ENCODE data around the gene MUC5B.

MUC5B gene

DNA sequence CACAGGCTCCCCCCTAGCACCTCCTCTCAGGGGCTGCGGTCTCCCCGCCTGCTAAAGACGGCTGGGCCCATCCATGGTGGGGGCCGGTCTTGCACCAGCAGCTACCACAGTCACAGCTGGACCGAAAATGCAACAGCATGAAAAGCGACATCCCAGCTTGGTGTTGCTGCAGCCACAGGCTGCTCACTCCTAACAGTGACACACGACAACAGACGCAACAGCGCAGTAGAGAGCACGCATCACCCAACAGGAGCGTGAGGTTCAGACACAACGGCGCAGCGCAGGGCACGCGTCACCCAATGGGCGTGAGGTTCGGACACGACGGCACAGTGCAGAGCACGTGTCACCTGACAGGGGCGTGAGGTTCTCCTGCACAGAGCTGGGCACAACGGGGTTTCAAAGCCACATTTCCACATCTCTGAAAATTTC lies 62.5 kb downstream of the MUC5B start:
- no peak for DNase-seq (ENCODE audit: low spot score)

DNA sequence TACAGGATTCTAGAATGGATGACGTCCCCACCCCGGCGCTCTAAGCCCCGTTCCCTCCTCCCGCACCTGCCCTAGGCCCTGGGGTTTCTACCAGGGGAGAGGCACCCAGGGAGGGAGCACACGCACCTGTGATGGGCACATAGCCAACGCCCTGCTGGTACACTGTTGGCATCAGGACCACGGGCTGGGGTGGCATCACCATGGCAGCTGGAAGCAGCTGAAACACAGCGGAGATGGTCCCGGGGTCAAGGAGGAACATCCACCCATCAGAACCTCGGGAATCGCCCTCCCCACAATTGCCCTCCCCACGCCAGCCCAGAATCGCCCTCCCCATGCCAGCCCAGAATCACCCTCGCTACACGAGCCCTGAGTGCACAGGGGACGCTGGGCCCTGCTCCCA lies 63.0 kb downstream of the MUC5B start:
- no peak for DNase-seq (ENCODE audit: low spot score)

DNA sequence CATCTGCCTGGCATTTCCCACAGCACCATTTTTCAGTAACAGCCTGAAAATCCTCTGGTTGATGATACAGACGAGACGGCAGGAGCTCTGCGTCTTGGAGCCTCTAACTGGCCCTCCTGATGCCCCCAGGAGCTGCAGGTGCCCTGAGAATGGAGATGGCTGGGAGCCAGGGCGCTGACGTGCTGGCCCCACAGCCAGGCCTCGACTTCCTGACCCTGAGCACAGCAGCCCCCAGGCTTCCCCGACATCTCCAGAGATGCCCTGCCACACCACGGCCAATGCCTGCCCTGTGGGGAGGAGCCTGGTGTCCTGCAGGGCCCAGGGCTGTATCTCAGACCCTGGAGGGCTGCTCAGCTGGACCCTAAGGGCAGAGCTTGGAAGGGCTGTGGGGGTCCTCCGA lies 65.1 kb downstream of the MUC5B start:
- no peak for DNase-seq (ENCODE audit: low spot score)

DNA sequence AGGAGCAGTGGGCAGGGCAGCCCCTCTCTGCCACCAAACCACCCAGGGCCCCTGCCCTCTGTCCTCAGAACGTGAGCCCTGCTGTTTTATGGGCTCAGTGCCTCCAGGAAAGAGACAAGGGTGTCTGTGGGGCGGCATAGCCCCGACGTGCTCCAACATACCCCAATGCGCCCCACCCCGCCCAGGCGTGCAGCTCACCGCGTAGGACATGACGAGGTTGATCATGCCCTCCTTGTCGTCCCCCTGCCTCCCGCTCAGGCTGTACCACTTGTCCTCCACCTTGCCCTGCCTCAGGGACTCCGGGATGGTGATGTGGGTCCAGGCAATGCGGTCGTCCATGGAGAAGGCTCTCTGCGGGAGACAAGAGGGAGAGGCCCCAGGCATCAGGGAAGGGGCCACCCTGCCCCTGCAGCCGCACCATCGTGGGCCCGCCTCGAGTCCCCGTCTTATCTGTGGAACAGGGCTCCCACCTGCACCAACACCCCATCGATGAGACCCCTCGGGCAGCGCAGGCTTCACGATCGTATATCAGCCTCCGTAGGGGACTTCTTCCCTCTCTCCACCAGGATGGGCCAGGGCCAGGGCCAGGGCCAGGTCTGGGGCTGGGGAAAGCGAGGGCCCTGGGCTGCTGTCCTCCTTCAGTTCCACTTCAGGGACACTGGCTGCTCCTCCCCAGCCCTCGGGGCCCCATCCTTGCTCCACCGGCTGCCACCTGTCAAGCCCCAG lies 65.7 kb downstream of the MUC5B start:
- DNase-seq (ENCODE audit: low spot score), result no peak

DNA sequence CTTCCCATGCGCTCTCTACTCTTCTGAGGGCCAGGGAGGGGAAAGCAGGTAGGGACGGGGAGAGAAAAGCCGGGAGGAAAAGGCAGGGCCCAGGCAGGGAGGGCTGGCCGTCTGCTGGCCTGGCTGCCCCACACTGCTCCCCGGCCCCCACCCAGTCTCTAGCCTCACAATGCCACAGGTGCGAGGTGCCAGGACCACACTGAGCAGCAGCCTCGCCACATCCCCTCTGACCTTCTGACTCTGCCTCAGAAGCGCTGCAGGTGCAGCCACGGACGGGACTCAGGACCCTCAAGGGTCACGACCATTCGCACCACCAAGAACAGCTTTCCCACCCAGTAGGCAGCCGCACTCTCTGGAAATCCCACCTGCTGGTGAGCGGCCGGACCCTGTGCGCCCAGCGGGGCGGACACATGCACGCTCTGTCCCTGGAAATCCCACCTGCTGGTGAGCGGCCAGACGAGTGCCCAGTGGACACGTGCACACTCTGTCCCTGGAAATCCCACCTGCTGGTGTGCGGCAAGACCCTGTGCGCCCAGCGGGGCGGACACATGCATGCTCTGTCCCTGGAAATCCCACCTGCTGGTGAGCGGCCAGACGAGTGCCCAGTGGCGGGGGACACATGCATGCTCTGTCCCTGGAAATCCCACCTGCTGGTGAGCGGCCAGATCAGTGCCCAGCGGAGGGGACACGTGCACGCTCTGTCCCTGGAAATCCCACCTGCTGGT lies 66.5 kb downstream of the MUC5B start:
- no peak for DNase-seq (ENCODE audit: low spot score)

DNA sequence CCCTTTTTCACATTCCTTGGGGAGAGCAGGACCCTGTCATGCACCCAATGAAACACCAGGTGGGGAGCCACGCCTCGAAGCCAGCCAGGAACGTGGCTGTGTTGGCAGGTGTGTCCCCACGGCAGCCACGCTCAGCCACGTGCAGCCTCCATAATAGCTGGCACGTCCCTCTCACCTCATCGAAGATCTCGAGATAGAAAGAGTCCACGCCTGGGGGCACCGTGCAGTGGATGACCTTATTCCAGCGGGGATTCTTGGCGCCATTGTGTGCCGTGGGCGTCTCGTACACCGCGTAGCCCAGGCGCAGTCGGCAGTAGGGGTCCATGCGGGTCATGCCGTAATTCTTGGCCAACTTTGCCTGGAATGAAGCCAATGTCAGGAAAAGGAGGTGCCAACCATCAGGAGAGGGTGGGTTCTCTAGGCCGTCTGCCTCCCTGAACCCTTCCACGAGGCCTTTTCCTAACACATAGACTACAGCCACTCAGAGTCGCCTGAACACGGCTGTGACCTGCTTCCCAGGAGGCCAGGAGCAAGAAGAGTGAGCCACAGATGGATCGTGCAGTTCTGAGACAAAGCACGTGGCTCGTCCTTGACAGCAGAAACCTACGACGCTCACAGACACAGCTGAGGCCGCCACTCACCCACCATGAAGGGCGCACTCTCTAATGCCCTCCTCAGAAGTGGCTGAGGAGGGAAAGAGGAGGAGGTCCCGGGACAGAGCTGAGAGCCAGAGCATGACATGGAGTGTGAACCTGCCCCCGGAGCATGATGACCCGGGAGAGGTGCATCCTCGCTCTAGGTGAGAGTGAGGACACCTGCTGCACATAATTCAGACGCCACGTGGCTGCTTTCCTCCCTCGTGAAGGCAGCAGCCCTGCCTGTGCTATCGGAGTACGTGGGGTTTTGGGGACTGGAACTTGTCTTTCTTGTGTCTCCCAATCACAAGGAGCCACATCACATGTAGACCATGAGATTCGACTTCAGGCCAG lies 67.5 kb downstream of the MUC5B start:
- DNase-seq (ENCODE audit: low spot score), result no peak

DNA sequence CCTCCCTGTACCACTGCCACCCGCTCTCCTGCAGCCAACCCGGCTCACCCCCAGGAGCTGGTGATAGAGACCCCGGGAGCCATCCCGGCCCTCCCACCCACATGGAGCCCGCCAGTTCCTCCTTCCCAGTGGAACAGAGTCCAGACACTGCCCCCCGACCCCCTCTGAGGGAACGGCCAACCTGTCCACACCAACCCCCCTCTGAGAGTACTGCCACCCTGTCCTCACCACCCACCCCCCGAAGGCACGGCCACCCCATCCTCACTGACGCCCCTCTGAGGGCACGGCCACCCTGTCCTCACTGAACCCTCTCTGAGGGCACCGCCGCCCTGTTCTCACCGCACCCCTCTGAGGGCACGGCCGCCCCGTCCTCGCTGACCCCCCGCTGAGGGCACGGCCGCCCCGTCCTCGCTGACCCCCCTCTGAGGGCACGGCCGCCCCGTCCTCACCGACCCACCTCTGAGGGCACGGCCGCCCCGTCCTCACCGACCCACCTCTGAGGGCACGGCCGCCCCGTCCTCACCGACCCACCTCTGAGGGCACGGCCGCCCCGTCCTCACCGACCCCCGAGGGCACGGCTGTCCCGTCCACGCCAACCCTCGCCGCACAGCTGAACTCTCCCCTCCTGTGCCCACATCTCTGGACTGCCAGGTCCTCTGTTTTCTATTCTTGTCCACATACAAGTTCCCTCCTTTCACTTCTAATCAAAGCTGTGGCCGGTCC lies 68.6 kb downstream of the MUC5B start:
- DNase-seq (ENCODE audit: low spot score), result no peak

DNA sequence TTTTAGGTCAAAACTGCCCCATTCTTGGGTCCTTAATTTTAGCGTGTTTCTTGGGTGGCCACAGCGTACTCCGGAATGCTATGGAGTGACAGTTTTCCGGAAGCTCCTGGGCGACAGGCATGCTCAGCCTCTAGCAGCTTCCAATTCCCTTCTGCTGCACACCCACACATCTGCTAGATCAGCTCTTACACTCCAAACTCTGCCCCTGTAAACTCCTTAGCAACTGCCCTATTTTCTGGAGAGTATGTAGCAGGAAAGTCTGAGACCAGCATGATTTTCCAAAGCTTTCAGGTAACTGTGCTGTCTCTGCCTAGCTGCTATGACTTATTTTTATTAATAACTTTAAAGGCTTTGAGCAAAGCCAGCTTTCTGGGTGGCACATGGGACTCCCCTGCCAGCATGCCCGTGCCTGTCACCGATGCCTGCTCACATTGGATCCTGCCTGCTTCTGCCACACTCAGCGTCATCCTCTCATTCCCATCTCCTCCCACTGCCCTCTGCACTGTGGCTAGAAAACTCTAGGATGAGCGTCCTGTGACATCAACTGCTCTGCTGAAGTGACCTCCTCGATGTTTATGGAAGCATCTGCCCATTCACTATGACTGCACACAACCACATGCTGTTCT lies 69.3 kb downstream of the MUC5B start:
- DNase-seq (ENCODE audit: low spot score), result no peak

DNA sequence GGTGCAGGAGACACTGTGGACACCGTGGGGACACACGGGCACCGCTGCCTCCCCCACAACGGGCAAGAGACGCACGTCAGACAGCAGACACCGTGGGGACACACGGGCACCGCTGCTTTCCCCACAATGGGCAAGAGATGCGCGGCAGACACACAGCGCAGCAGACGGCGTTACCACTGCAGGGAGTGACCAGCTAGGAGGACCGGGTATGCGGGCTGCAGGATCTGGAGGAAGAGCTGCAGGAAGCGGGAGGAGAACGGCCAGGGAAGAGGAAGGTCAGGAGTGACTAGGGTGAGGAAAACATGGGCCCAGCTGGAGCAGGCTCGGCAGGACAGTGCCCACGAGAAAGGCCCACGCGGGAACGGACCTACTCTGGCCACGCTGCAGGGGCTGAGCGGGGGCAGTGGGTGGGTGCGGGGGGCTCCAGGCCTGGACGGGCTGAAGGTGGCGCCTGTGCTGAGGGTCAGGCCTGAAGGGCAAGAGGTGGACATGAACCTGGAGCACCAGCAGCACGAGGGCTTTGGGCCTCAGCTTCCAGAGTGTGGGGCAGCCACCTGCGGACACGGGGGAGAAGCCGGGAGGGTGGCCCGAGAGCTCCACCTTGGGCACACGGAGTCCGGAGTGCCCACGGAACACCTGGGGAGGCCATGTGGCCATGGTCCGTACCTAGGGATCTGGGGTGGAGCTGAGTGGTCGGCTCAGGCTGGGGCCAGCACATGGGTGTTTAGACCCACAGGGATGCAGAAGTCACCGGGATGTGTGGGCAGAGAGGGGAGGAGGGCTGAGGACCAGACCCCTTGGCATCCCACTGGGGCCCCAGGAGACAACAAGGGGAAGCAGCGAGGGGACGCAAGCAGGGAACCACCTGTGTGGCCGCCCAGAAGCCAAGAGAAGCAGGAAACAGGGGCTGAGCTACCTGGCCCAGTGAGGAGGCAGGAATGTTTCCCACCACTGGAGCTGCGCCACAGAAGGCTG lies 70.1 kb downstream of the MUC5B start:
- DNase-seq (ENCODE audit: low spot score), result no peak

DNA sequence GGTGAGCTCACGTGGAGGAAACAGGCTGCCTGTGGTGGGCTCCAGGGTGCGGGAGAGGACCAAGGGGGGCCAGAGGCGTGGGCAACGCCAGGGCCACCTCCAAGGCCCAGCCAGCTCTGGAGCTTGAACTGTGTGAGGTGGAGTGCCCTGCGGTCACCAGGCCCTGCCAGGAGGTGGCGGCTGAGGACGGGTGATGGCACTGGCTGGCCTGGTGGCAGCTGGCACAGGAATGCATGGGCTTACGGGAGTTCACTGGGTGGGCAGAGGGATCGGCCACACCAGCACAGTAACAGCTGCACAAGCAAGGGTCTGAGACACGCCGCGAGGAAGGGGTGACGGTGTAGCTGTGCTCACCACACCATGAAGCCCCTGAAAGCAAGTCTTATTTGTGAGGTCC lies 70.8 kb downstream of the MUC5B start:
- DNase-seq (ENCODE audit: low spot score), result peak; percentile 43

DNA sequence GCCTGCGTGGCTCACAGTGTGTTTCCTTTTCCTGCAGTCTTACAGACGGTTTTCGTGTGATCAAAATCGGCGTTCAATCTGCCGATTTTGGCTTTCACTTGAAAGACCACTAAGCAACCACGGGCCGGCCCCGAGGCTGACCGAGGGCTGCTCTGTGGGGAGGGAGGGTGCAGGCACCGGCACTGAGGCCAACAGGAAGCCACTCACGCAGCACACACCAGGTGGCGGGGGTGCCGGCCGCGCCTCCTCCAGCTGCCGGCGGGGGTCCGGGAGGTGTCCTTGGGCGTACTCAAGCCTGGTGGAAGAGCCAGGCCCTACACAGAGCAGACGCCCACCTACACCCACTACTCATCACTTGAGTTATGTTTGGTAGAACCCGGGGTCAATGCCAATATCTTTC lies 72.2 kb downstream of the MUC5B start:
- no peak for DNase-seq (ENCODE audit: low spot score)

DNA sequence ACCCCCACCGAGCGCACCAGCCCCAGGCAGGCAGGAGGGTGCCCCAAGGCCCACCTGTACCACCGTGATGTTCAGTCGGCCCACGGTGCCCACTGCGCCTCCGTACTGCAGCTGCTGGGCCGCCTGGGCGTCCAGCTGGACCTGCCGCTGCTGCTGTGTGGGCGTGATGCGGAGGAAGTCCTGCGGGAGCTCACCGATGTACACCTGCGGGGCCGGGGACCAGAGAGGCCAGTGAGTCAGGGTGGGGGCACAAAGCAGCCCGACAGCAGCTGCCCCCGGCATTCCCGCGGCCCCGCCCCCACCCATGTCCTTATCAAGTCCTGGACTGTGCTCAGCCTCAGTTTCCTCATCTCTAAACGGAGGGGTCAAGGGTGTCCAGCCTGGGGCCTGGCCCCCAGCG lies 72.7 kb downstream of the MUC5B start:
- DNase-seq (ENCODE audit: low spot score), result no peak

DNA sequence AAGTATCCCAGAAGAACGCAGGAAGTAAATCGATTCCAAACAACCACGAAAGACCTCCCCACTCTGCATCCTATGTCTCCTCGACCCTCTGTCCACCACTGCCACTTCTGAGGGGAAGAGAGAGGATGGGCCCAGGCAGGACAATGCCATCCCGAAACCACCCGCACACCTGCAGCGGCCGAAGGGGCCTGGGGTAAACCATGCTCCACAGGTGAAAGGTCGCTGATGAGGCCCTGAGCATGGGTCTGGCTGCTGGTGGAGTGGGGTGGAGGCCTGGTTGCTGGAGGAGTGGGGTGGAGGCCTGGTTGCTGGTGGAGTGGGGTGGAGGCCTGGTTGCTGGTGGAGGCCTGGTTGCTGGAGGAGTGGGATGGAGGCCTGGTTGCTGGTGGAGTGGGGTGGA lies 73.4 kb downstream of the MUC5B start:
- DNase-seq (ENCODE audit: low spot score), result no peak

DNA sequence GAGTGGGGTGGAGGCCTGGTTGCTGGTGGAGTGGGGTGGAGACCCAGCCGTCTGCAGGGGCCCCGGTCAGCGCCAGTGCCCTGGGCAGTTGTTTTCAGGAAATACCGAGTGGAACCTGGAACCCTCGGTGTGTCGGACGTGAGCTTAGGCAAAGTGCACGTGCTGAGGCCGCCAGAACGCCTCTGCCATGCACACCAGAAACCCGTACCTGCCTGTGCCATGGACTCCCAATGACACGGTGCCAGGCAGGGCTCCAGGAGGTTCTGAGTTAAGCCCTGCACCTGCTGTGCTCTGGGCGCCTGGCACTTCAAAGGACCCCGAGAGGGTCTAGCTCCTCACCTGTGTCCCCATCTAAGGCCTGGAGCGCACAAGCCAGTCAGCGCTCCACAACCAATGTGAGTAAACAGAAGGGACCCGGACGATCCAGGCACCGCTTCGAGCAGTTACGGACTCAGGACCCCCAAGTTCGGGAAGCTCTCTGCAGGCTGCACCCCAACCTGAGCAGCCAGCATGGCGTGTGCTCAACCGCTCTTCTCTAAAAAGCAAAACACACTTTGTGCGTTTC lies 74.2 kb downstream of the MUC5B start:
- DNase-seq (ENCODE audit: low spot score), result no peak

DNA sequence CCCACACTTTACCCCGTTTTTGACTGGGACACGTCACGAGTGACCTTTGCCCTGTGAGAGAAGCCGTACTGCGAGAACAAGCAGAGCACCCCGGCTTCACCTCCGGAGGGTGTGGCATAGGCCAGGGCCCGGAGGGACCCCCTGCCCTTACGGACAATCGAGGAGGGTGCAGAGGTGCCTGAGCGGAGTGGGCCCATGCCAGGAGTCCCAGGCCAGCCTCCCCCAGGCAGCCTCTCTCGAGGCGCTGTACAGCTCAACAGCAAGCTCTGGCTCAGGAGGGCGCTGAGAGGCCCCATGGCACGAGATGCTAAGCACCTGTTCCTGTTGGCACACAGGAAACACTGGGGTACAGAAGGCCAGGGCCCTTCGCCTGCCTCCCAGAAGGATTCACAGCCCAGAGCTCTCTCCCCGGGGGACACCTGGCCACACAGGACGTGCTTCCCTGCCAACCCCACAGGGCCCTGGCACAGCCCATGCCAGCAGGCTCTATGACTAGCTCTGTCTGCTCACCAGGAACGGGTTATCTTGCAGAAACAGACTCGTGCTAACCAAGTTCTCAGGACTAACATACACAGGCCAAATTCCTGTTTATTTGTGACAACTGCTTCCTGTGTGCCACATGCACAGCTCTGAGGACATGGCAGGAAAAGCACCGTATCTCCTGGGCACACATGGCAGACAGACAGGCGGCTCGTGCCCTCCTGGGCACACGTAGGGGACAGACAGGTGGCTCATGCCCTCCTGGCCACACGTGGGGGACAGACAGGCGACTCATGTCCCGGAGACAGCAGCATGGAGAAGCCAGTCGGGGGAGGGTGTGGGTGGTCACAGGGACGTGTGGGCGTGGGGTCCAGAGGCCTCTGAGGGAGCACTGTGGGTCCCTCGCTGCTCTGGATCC lies 75.0 kb downstream of the MUC5B start:
- DNase-seq (ENCODE audit: low spot score), result no peak

DNA sequence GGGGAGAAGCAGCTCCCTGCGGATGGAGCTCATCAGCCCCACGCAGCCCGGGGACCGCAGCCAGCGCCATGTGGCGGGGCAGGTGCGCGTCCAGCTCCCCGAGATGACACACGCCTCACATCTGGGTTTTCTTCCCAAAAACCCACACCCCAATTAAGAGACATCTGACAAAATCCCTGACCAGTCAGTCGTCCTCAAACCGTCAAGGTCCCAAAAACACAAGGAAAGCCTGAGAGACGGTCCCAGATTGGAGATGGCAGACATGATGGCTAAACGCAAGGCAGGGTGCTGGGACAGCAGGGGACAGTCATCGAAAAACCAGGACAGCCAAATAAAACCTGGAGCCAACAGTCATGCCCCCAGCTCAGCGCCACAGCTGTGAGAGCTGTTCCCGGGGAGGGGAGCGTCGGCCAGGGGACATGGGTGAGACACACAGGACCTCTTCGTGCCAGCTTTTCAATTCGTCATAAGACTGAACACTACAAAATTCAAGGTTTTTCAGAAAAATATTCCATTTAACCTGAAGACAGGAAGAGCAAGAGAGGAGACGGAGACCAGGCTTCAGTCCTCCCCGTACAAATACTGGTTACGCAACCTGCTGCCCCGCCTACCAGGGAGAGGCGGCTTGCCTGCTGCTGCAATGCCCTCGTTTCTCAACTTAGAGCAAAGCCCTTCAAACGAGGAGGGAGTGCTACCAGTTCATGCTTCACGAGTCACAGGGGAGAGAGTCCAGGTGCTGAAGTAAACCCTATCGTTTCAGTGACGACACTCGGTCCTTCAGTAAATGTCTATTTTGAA lies 76.0 kb downstream of the MUC5B start:
- peak; percentile 85 for DNase-seq (ENCODE audit: low spot score)

DNA sequence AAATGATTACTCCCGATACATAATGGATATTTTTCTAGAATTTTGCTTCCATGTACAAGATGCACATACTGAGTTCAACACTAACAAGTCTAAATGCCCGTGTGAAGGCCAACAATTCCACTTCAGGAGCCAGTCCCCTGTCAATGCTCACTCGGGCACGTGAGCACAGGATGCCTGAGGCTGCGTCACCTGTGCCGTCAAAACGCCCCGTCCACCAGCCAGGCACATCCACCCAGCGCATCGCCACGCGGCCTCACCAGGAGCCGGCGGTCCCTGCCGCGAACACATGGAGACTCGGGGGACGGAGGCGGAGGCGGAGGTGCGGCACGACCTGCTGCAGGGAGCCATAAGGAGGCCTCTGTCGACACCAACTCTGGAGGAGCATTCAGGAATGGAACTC lies 76.8 kb downstream of the MUC5B start:
- no peak for DNase-seq (ENCODE audit: low spot score)

DNA sequence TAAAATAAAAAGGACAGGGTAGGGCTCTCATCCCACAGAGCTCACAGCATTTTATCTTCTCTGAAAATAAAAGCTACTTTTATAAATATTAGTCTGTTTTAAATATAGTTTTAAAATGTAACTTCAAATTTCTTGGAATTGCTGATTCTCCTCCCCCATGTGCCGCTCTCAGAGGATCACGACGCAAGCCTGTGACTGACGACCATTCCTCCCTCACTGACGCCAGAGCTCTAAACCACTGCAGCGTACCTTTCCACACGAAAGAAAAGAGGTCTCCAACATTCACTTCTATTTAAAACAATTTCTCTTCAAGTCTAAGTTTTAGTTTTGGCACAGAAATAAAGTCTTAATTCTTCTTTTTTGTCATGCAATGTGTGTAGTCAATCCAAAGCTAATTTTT lies 77.3 kb downstream of the MUC5B start:
- no peak for DNase-seq (ENCODE audit: low spot score)
